HFFc6 (cell line): ENCODE results near the gene KRT40. TPM values are rescaled to one million over a fixed set of nuclear protein-coding genes. Genes with fewer than 3 reads are reported as not detected.
A peak's percentile ranks its signal among the peaks of the same experiment; 100 is the strongest.

Source experiments
- DNase-seq: peaks from one replicate; pipeline ENCODE4 v3.0.0-alpha.2; 2018
- H3K27ac Mint-ChIP-seq: 2 replicates; pipeline ENCODE4 v1.8.0; 2020; ENCODE audit warnings: mild to moderate bottlenecking, mixed read lengths
- H3K27me3 Mint-ChIP-seq: 2 replicates; pipeline ENCODE4 v1.8.0; 2021; ENCODE audit warnings: mild to moderate bottlenecking, moderate library complexity, mixed read lengths; ENCODE audit not compliant: insufficient read depth
- H3K36me3 Mint-ChIP-seq: 2 replicates; pipeline ENCODE4 v1.8.0; 2021; ENCODE audit warnings: low read depth, mixed read lengths
- H3K4me1 Mint-ChIP-seq: 2 replicates; pipeline ENCODE4 v1.8.0; 2020; ENCODE audit warnings: low read depth, mixed read lengths
- H3K4me3 Mint-ChIP-seq: 2 replicates; pipeline ENCODE4 v1.8.0; 2020; ENCODE audit warnings: mild to moderate bottlenecking, moderate library complexity, mixed read lengths
- H3K9me3 Mint-ChIP-seq: 2 replicates; pipeline ENCODE4 v1.8.0; 2020; ENCODE audit warnings: mild to moderate bottlenecking, mixed read lengths
- total RNA-seq, 6 experiments: library from RNA; stranded (reverse); fragmentation: NEBNext Ultra II Directional; extraction: Animal tissue kit (Norgen Biotek cat#: 25700); gene quantifications; 2 replicates in 1 of 6; 3 replicates in 5 of 6; pipeline ENCODE4 v1.2.3, GENCODE V29; 2021
- TF ChIP-seq, protein P1 (sequence below): fragments of 200-600 bp; sonication (generic); IDR thresholded peaks from 2 replicates; pipeline ENCODE4 v1.5.0; 2021; ENCODE audit warnings: antibody characterized with exemption, mild to moderate bottlenecking

Gene KRT40
- total RNA-seq, 6 experiments from 2014 or later, result not detected

- Mint-ChIP-seq H3K27ac (no peak overlapping the region; the same call in 1 of the 2 replicates), H3K4me3 (no peak overlapping the region), H3K4me1 (peaks cover 60% of the 10 kb centered on the region), H3K9me3 (peaks cover 18% of the 10 kb centered on the region), H3K36me3 (peaks cover 22% of the 10 kb centered on the region), H3K27me3 (no peaks in the 10 kb centered on the region)
- no peak for DNase-seq
- TF ChIP-seq, protein P1, sequence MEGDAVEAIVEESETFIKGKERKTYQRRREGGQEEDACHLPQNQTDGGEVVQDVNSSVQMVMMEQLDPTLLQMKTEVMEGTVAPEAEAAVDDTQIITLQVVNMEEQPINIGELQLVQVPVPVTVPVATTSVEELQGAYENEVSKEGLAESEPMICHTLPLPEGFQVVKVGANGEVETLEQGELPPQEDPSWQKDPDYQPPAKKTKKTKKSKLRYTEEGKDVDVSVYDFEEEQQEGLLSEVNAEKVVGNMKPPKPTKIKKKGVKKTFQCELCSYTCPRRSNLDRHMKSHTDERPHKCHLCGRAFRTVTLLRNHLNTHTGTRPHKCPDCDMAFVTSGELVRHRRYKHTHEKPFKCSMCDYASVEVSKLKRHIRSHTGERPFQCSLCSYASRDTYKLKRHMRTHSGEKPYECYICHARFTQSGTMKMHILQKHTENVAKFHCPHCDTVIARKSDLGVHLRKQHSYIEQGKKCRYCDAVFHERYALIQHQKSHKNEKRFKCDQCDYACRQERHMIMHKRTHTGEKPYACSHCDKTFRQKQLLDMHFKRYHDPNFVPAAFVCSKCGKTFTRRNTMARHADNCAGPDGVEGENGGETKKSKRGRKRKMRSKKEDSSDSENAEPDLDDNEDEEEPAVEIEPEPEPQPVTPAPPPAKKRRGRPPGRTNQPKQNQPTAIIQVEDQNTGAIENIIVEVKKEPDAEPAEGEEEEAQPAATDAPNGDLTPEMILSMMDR, result no peak
These were observed 22.5 kb downstream of the KRT40 start for GRCh38 chr17:40961591-40961990.

- Mint-ChIP-seq H3K4me1 (peaks cover 66% of the 10 kb centered on the region), H3K27ac (no peak overlapping the region)
These were observed 24.0 kb downstream of the KRT40 start for GRCh38 chr17:40960144-40960543.

GRCh38 chr17:40958086-40958953 lies 25.8 kb downstream of the KRT40 start:
- Mint-ChIP-seq H3K27ac (peak overlapping the region; percentile 78), H3K4me3 (no peak overlapping the region), H3K9me3 (no peaks in the 10 kb centered on the region), H3K27me3 (no peaks in the 10 kb centered on the region), H3K36me3 (peaks cover 3% of the 10 kb centered on the region; the same call in 1 of the 2 replicates), H3K4me1 (peaks cover 85% of the 10 kb centered on the region)
- TF ChIP-seq, protein P1, result no peak
- DNase-seq, result no peak

More at GRCh38 chr17:40960144-40960543, 24.0 kb downstream of the KRT40 start:
- H3K9me3 Mint-ChIP-seq, result peaks cover 5% of the 10 kb centered on the region
- peaks cover 9% of the 10 kb centered on the region for H3K36me3 Mint-ChIP-seq
- TF ChIP-seq, protein P1, result no peak
- H3K27me3 Mint-ChIP-seq, result no peaks in the 10 kb centered on the region
- no peak overlapping the region for H3K4me3 Mint-ChIP-seq
- DNase-seq, result no peak

GRCh38 chr17:40956401-40957254 lies 27.5 kb downstream of the KRT40 start:
- peak overlapping the region; percentile 18; the same call in 1 of the 2 replicates for H3K4me3 Mint-ChIP-seq
- DNase-seq, result peak; percentile 88
- peaks cover 96% of the 10 kb centered on the region for H3K4me1 Mint-ChIP-seq
- TF ChIP-seq, protein P1, result no peak
- H3K36me3 Mint-ChIP-seq, result no peaks in the 10 kb centered on the region
- no peaks in the 10 kb centered on the region for H3K27me3 Mint-ChIP-seq
- H3K9me3 Mint-ChIP-seq, result no peaks in the 10 kb centered on the region
- peak overlapping the region; percentile 78 for H3K27ac Mint-ChIP-seq

- TF ChIP-seq, protein P1, result no peak
- DNase-seq, result peak; percentile 75
- Mint-ChIP-seq H3K27ac (peak overlapping the region; percentile 84), H3K9me3 (no peaks in the 10 kb centered on the region), H3K4me3 (no peak overlapping the region; the same call in 1 of the 2 replicates), H3K27me3 (no peaks in the 10 kb centered on the region; the same call in none of the 2 replicates), H3K36me3 (no peaks in the 10 kb centered on the region), H3K4me1 (peaks cover 98% of the 10 kb centered on the region)
These were observed 30.2 kb downstream of the KRT40 start for GRCh38 chr17:40953881-40954280.
